ENCODE measurements around the gene SMG6. TPM values are rescaled to one million over a fixed set of nuclear protein-coding genes. Genes with fewer than 3 reads are reported as not detected.

SMG6 gene
- total and polyA plus RNA-seq, 2 of the 8 experiments (the other 6 are each of a cell fraction or from before 2014, with no cell fraction given) = 18.5 to 25.2 TPM

- TF ChIP-seq CHD7 (IDR thresholded peaks at IDR 0.05; ENCODE audit: insufficient replicate concordance, low read length) (no peak), CREB1 (IDR thresholded peaks at IDR 0.05) (no peak), RXRA (IDR thresholded peaks at IDR 0.05; ENCODE audit: insufficient read depth, low read depth, low read length) (no peak), EZH2 (IDR thresholded peaks at IDR 0.05; ENCODE audit: low read depth, low read length, severe bottlenecking) (peak; percentile 2), YY1 (IDR thresholded peaks at IDR 0.05; ENCODE audit: low read depth, low read length) (no peak), SIRT6 (IDR thresholded peaks at IDR 0.05; ENCODE audit: low read length) (no peak), ZNF274 (IDR thresholded peaks at IDR 0.05; ENCODE audit: borderline replicate concordance, extremely low read depth, low read length) (no peak)
Measured at GRCh38 chr17:2059547-2060384, 243.8 kb downstream of the SMG6 start (continued).
